NCI-H345 treated with DMSO at 0.1 percent for 48 hours (cell line): ENCODE measurements around the gene NALF2.

Source experiments
- DNase-seq: peaks from one replicate; lab custom pipeline; 2025; ENCODE audit not compliant: unreplicated experiment; lab: John Stamatoyannopoulos, UW

The NALF2 gene

GRCh38 chrX:69503782-69504625, at the start of gene NALF2:
NALF2 (plus strand) TSS chrX:69504326; CDS start chrX:69505283, 957 bp downstream.
- DNase-seq = peak; percentile 26

DNA sequence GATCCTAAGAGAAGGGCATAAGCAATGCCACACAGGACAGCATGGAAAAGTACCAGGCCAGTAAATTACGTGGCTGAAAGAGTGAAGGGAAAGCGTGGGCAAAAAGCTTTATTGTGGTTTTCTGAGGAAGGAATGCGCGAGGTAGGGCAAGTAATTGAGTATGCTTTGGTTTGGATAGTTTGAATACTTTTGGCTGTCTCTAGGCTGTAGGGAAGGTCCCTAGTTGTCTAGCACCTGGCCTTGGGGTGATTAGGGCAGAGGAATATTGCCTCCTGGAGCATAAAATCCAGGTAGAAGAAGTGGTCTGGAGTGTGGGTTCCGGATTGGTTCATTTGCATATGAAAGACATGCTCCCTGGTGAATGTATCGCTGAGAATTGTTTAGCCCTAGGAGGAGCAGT, 46.4 kb upstream of the NALF2 start:
- DNase-seq = no peak

DNA sequence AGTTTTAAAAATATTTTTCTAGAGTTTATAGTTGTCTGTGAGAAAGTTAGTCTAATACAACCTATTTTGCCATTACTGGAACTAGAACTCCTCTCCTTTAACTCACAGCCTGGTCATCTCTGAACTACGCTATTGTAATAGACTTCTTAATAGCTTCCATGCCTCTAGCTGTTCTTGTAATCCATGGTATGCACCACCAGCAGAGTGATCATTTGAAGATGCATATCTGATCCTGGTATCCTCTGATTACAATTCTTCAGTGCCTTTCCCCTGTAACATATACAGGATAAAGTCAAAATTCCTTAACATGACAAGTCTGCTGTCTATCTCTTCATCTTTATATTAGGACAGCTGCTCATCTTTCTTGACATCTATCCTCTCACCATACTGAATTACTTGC, 37.6 kb upstream of the NALF2 start:
- no peak for DNase-seq

DNA sequence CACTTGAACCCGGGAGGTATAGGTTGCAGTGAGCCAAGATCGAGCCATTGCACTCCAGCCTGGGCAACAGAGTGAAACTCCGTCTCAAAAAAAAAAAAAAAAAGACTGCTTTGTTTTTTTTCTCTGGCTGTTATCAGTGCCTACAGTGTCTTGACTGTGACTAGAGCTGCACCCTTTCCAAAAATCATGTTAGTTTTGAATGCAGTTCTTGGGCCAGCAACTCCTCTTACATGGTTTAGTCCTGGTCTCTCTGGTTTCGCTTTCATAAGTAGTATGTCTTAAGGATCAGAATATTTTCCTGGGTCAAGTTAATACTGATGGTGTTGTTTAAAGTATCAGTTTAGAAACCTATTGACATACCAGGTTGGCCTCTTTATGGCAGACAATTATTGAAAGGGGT, 34.2 kb upstream of the NALF2 start:
- DNase-seq = no peak

DNA sequence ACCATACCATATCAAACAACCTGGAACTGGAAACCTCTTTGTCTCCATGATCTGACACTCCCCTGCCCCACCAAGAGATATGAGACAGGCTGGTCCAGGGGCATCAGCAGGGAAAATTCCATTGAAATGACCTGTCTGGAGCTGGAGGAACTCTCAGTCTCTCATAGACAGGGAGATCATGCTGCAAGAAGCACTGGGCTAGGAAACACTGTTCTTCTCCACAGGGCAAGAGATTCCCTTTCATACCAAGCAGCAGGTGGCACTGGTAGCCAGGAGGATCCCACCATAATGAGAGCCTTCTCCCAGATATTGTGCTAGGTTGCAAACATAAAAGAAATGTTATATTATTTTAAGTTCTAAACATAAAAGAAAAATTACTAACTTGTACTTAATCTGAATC, 14.5 kb upstream of the NALF2 start:
- DNase-seq = no peak

- DNase-seq = no peak
Observed at GRCh38 chrX:69493193-69493592, 10.9 kb upstream of the NALF2 start.

DNA sequence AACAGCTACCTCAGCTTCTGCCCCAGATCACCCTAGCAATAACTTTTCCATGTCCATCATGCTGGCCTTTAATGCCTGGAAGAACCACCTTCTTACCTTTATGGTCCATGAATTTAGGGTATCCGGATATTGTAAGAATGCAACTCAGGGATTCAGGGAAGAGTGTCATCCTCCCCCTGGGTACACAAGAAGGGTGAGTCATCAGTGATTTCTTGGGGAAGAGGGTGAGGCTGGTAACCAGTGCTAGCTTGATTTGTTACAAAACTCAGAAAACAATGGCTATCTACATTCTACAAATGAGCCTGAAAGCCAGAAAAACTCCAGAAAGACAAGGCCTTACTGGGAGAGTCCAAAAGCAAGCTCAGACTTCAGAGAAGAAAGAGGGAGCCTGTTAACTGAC, 10.4 kb upstream of the NALF2 start:
- DNase-seq = no peak

- DNase-seq = no peak
Observed at GRCh38 chrX:69496183-69496582, 7.9 kb upstream of the NALF2 start.

- DNase-seq = no peak
Observed at GRCh38 chrX:69501429-69501828, 2.7 kb upstream of the NALF2 start.

- DNase-seq = peak; percentile 58
Observed at GRCh38 chrX:69503228-69503781, 821 bp upstream of the NALF2 start.

- DNase-seq = no peak
Observed at GRCh38 chrX:69504626-69505612, 793 bp downstream of the NALF2 start.

GRCh38 chrX:69505772-69506616, 1.9 kb downstream of the NALF2 start:
- DNase-seq = no peak

DNA sequence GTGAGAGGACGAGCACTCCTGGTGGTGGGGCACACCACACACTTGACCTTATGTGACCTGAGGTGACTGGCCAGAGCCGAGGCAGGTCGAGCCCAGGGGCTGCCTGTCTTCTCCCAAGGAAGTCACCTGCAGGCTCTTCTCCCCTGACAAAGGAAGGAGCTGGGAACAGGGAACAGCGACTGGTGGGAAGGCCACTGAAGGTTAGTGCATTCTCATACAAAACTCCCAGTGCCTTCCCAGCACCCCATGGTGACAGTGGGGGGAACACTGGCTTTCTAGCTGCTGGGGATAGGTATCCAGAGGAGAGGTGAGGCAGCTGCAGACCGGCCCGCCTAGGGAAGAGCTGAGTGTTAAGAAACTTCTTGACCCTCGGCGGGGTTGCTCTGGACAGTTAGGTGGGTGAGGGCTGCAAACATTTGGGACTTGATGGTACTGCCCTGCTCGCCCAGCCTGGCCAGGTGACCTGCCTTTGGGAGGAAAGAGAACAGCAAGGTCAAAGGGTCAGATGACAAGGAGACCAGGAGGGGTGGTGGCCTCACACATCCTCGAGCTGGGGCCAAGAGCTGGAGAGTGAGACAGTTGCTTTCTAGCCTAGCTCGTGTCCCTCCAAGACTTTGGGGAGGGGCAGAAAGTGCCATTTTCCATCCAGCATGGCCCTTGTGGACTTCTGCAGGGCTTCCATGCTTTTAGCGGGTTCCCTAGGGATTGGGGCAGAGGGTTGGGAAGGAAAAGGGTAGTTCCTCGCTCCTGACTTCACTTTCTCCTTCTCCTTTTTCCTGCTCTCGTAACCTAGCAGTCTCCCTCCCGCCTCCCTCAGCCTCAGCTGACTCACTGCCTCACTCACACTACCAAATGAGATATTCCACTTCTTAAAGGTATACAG, 2.7 kb downstream of the NALF2 start:
- DNase-seq = no peak

DNA sequence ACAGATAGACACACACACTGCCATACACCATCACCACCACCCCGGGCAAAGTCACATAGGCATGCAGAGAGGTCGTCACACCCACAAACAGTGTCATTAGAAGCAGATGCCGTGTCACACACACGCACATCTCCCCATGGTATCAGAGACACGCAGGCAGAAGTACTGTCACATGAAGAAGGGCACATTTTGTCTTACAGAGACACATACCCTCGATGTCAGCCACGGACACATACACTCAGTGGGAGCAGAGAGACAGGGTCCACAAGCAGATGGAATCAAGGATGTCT, 3.3 kb downstream of the NALF2 start:
- DNase-seq = no peak

- no peak for DNase-seq
Observed at GRCh38 chrX:69508610-69509009, 4.5 kb downstream of the NALF2 start.

DNA sequence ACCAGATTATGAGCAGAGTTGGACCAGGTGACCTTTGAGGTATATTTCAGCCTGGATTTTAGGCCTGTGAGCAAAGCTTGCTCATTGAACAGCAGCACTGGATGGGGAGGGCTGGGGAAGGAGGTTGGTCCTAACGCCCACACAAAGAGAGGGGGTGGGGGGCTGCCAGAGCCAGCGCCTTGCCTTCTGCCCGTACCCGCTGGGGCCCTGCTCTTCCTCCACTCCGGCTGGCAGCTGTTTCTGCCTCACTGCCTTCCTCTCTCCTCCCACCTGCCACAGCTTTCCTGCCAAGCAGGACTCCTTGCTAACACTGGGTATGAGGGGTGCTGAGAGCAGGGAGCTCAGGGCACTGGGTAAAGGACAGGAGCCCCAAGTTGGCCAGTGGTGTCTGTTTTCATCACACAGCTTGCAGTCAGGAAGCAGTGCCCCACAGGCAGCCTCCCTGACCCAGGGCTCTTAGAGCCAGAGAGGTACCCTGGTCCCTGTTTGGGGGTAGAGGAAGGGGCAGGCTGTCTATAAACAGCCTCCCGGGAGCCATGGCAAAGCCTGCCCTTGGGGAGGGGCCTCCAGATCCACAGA, 6.1 kb downstream of the NALF2 start:
- DNase-seq = no peak

DNA sequence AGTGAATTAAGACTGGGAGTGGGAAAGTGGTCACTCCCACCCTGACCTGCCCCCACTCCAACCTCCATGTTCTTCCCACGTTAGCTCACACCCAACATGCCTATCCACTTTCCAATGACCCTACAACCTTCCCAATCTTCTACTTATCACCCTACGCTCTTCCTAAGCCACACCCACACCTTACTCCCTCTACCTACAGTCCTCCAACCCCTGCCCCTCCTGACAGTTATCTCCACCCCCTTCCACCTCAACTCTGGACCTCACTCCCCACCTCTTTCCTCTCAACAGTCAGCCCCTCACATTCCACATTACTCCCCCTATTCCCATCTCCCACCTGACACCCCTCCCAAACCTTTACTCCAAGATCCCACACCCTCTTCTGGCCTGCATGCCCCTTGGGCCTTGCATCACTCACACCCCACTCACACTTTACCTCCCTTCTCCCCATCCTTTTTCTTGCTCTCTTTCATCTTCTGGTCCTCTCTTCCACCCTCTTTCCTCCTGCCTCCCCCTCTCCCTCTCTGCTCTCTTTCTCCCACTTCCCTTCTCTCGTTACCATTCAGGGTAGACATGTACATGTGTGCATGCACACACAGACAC, 6.9 kb downstream of the NALF2 start:
- DNase-seq = no peak

DNA sequence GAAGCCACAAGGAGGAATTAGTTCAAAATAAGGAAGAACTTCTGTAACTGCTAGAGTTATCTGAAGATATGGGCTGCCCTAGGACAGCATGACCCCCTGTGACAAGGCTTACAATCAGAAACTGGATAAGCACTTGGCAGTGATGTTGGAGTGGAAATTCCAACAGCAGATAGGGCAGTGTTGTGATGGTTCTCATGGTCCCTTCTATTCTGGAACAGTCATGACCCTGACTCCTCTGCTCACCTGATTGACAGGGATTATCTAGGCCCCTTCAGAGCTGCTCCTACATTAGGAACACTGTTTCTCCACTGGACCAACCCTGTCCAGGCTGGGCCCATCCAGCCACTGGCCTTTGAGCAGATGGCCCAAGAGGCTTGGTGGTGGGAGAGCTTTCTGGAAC, 17.9 kb downstream of the NALF2 start:
- DNase-seq = no peak

DNA sequence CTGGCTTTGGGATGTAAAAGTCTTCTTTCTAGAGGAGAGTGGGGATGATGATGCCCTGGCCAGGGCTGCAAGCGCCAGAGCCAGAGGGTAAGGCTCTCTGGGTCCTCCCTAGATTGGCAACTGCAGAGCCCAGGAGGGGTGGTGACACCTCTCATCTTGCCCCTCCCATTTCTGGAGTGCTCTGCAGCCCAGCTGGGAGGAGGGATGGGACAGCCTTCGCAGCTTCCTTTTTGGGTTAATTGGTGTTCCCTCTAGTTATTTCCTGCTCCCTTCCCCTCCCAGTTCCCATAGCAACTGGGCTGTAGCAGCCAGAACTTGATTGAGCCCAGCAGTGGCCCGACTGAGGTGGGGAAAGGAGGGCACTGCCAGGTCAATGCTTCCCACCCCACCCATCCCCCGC, 19.2 kb downstream of the NALF2 start:
- DNase-seq = no peak
